Measurements from ENCODE around the gene LONP1.
"Not testable (repeated sequence)": the region's sequence is repeated elsewhere in the genome, so short reads cannot be mapped to it uniquely, and the experiment has no call there.

The LONP1 gene

DNA sequence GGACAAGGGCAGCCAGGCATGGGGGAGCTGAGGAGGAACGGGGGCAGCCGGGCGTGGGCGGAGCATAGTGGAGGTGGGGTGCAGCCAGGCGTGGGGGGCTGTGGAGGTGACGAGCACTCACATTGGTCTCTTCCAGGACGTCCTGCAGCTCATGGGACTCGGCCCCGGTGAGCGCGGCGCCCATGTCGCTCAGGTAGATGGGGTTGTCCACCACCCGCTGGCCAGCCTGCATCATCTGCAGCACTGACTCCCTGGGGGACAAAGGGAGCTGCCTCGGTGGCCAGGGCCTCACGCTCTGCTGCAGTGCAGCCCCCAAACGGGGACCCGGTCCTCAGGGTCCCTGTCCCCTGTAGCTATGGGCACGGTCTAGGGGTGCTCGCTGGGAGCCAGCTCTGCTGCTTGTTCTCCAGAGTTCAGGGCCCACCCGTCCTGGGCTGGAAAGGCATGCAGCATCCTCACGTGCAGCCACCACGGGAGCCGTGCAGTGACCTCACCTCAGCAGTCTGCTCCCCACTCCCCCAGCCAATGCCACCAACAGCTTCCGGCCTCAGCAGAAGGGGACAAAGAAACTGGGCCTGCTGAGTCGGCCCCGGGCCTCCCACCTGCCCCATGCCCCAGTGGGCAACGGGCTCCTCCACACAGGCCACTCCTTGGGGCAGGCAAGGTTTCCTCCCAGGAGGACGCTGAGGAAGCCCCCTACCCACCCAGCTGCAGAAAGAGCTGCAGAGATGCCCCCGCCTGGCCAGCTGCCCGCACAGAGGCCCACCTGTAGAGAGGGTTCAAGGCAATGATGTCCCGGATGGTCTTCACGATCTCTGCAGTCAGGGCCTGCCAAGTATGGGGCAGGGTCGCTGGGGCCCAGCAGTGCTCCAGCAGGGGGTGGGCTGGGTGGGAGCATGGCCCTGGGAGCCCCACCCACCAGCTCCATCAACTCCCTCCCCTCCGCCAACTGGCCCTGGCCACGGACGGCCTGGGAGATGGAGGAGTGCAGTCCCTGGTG lies 12.1 kb downstream of the LONP1 start:
- DNase-seq: no peak

DNA sequence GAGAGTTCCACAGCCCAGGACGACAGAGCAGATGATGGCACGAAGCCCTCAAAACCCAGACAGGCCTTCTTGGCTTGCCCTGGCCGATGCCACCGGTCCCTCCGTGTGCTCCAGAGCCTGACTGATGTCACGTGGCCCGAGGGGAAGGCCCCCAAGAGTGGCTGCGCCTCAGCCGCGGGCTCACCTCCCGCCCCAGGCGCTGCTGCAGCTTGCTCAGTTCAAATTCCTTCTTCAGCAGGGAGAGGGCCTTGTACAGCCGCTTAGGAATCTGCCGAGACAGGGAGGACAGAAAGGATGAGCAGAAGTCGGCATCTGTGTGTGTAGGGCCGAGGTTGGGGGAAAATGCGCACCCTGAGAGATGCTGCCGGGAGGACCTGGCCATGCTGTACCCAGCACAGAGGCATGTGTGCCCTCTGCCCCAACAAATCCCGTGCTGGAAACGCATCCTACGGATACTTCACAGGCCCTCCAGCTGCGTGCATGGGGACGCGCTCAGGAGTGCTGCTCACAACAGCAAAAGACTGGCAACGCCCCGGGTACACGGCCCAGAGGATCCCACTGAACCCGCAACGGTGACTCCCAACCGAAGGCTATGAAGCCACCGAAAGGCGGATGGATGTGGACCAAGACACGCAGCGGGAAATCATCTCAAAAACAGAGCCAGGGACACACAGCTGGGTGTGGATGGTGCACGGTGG lies 12.9 kb downstream of the LONP1 start:
- no peak for DNase-seq

DNA sequence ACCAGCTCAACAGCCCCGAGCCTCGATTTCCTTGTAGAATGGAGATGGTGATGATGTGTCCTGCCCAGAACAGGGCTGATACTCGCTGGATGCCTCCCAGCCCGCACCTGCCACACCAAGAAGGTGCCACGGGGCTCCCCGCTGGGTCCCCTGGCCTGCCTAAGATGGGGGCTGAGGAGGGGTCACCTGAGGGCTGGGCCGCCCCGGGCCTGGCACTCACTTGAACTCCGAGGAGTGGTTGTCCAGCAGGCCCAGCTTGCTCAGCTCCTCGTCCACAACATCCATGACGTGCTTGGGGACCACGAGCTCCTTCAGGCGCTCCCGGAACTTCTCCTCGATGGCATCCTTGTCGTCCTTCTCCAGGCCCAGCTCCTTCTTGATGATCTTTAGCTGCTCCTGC lies 14.4 kb downstream of the LONP1 start:
- DNase-seq: no peak

DNA sequence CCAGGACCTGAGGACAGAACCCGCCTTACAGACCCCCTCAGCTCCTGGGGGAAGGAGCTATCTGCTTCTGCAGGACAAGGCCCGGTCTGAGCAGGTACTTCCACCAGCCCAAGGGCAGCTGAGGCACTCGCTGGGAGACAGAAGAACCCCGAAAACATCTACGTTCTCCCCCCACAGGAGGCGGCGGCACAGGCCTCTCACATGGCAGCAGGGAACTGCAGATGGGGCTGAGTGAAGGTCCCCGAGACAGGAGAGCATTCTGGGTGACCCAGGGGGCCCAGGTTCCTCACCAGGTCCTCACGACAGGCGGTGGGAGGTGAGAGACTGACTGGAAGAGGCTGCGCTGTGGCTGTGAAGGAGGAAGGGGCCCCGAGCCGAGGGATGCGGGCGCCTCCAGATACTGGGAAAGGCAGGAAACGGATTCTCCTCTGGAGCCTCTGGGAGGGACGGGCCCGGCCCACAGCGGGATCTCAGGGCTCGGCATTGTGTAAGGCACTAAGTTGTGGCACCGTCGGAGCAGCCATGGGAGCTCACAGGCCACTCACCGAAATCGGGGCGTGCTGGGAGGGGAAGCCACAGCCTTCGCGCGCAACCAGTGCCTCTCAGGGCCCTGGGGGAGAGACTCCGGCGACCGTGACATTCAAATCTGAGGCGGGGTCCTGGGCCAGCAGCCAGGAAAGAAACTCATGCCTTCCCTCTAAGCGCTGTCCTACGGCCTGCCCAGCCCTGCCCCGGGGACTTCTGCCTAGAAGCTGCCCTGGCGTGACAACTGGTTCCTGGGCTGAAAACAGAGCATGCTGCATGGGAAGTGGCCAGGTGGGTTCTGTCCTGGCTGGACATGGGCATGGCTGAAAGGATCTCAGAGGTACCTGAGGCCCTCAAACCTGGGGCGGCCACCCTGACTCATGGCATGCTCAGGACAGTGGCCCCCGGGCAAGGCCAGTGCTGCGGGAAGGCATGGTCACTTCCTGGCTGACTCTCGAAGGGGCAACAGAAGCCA lies 15.8 kb downstream of the LONP1 start:
- DNase-seq: no peak

DNA sequence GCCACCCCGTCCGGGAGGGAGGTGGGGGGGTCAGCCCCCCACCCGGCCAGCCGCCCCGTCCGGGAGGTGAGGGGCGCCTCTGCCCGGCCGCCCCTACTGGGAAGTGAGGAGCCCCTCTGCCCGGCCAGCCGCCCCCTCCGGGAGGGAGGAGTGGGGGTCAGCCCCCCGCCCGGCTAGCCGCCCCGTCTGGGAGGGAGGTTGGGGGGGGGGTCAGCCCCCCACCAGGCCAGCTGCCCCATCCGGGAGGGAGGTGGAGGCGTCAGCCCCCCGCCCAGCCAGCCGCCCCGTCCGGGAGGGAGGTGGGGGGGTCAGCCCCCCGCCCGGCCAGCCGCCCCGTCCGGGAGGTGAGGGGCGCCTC lies 17.9 kb downstream of the LONP1 start:
- not testable (repeated sequence) for DNase-seq

DNA sequence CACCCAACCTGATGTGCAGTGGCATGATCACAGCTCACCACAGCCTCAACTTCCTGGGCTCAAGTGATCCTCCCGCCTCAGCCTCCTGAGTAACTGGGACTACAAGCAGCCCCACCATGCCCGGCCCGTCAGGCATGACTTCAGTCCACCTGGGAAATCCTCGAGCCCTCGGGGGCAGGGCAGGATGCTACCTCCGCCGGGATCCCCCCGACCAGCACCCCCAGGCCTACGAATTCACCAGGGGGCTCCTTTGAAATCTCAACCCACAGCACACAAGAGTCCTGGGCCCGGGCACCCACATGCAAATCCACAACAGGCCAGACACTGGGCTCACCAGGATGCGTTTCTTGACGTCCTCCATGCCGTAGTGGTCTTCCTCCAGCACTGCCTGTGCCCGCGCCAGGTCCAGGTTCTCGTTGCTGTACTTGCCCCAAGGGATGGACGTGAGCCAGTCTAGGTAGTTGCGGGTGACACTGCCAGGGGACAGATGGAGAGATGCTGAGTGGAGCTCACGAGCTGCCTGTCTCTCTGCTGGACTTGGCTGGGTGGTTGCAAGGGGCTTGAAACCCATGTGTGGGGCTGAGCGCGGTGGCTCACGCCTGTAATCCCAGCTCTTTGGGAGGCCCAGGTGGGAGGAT lies 19.4 kb downstream of the LONP1 start:
- DNase-seq: no peak

DNA sequence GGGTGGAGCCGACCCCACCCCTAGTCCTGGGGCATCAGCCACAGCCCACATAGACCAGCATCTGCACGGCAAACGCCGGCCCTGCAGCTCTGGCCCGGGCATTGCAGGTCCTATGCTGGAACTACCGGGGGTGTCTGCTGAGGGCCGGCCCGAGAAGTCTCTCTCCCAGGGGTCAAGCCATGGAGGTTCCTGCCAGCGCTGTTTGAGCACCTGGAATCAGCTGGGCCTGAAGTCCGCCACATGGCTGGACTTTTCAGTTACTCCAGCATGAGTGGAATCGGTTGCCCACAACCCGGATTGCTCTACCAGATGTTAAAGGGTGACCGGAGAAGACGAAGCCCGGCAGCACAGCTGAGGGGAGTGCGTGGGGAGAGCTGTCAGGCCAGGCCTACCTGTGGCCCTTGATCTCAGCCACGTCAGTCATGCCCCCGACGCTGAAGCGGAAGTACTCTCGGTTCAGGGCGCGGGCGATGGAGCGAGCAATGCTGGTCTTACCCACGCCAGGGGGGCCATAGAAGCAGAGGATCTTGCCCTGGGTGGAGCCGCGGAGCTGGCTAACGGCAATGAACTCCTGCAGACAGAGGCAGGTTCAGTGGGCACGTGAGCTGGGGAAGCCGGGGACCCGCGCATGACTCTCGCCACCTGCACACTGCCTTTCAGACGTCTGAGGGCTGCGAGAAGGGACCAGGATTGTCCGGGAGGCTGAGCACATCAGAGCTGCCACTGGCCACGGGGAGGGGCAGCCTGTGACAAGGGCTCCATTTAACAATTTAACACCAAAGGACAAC lies 21.1 kb downstream of the LONP1 start:
- DNase-seq: no peak

DNA sequence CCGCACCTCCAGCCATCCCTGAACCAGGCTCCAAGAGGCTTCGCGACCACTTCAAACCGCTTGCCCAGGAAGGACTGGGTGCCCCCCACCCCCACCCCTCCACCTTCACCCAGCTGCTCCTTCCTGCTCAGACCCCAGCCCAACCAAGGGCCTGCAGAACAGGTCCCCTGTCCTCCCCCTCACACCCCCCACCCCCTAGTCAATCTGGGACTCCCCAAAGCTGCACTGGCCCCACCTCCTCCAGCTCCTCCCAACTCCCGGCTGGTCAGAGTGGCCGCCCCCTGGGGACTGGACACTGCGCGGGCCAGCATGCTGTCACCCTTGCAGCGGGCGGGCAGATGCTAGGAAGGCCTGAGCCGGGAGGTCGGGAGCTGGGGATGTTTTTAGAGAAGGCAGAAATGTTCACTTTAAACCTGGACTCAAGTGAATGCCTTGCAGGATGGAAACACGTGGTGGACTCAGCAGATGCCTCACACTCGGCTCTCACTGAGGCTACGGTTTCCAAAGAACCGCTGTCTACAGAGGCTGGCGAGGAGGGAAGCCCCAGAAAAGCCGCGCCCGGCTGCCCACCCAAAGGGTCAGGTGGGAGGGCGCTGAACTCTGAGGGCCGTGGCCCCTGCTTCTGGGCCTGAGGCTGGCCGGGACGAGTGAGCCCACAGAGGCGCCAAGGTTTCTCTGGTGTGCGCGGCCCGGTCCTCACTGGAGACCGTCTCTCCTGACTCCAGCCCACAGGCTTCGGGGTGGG lies 21.9 kb downstream of the LONP1 start:
- no peak for DNase-seq

DNA sequence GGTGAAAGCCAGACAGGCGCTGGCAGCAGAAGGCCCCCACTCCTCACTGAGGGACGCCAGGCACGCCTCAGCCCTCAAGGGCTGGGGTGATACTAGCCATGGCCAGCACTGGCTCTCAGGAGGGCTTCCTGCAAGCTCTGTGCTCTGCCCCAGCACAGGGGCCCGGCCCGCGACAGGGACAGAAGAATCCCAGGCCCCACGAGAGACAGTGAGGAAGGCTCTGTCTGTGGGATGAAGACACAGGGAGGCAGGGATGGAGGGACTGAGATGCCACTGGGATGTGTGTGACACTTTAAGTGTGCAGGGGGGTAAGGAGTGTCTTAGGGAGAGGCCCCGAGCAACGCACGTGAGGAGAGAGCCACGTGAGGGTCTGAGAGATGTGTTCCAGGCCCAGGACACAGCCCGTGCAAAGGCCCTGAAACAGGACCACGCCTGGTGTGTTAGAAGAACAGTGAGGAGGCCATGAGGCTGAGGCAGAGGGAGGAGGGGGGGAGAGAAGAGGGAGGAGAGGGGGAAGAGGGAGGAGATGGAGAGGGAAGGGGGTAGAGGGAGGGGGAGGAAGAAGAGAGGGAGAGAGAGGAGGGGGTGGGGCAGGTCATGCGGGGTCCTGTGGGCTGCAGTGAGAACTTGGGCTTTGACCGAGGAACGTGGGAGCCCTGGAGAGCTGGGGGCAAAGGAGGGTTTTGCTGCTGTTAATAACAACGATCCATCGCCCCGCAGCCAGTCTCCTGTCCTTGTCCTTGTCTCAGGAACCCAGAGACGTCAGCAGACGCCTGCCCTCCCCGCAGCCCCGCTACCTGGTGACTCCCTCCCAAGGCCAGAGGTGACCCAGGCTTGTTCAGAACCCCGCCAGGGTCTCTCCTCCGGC lies 22.7 kb downstream of the LONP1 start:
- no peak for DNase-seq

DNA sequence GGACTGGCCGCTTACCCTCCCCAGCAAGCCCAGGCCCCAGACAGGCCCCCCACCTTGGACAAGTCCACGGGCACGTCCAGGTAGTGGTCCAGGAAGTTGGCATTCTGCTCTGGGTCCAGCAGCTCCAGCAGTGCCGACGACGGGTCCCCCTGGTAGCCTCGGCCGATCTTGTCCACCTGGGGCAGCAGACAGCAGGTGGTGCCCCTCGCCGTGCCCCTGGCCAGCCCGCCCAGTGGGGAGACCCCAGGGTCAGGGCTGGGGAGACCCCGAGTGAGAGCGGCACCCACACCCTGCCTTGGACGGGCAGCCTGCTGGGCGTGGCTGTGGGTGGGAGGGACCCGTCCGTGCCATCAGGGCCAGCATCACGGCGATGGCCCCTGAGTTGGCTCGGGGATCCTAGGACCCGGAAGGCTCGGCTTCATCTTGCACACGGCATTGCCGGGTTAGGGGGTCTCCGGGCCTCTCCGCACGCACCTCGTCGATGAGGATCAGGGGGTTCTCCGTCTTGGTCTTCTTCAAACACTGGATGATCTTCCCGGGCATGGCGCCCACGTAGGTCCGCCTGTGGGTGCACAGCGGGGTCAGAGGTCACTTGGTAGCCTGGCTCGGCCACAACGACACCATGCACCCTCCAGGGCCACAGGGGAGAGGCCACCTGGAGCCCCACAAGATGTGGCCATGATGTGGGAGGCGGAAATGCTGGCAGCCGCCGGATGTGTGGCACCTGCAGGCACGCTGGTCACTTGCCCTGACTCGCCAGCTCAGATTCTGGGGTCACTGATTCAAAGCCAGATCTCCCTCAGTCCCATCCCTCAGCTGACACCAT lies 23.5 kb downstream of the LONP1 start:
- no peak for DNase-seq

DNA sequence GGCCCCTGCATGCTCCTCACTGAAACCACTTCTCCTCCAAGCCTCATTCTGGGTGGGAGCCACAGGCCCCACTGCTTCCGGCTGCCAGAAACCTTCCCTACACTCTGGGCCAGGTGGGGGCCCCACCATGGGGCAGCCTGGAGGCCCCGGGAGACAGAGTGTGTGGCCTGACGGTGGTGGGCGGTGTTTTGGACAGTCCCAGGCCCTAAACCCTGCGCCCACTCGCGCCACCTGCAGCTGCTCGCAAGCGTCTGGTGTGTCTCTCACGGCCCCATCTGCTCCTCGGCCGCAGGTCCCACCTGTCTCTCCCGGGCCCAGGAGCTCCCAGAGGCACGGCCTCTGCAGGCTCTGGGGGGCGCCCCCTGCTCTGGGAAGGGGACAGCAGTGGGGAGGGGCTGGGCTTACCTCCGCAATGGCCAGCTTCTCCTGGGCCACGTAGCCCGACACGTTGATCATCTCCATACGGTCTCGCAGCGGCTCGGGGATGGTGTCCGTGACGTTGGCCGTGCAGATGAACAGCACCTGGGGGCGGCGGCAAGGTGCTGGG lies 24.2 kb downstream of the LONP1 start:
- no peak for DNase-seq

DNA sequence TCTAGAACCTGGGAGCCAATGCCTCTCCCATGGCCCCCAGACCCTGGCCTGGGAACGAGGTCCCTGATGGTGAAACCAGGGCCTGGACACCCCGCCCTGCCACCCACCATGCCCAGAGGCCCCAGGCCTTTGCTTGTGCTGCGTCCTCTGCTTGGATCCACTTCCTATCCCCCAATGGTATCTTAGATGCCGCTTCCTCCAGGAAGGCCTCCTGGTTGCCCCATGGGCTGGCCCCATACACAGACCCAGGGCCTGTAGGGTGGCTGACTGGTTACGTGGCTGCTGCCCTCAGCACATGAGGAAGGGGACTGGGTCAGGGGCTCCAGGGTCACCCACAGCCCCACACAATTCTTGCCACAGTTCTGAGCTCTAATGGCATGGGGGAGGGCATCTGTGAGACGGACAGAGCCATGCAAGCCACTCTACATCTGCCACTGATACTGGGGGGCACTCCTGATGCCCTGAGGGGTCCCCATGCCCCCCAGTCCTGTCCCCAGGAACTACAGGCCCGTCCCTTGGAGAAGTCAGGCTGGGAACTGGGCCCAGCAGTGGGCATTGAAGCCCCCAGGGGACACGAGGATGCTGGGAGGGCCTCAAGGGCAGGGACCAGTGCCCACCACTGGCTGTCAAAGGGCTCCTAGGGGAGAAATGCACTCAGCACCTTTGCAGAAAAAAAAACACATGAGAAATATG lies 24.8 kb downstream of the LONP1 start:
- no peak for DNase-seq

DNA sequence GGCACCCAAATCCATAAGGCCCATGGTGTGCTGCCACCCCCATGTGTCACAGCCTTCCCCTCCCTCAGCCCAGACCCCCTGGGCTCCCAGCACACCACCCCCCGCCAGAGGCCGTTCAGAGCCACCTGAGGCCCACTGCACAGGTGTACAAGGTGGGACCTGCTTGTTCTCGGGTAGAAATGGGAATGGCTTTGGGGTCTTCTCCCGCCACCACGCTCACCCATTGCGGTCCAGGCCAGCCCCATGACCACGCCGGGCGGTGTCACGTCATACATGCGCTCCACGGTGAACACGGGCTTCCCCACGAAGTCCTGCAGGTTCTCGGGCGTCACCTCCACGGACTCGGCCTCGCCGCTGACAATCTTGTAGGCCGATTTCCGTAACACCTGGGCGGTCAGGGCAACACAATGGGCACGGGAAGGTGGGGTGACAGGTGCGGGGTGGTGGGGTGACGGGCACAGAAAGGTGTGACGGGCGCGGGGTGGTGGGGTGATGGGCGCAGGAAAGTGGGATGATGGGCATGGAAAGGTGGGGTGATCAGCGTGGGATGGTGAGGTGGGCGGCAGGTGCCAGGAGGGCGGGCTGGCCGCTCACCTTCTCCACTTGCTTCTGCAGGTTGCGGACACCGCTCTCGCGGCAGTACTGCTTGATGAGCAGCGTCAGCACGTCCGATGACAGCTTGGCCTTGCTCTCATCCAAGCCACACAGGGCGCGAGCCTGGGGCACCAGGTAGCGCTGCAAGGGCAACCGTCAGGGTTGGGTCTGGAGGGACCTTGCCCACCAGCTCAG lies 25.6 kb downstream of the LONP1 start:
- peak; percentile 44 for DNase-seq

DNA sequence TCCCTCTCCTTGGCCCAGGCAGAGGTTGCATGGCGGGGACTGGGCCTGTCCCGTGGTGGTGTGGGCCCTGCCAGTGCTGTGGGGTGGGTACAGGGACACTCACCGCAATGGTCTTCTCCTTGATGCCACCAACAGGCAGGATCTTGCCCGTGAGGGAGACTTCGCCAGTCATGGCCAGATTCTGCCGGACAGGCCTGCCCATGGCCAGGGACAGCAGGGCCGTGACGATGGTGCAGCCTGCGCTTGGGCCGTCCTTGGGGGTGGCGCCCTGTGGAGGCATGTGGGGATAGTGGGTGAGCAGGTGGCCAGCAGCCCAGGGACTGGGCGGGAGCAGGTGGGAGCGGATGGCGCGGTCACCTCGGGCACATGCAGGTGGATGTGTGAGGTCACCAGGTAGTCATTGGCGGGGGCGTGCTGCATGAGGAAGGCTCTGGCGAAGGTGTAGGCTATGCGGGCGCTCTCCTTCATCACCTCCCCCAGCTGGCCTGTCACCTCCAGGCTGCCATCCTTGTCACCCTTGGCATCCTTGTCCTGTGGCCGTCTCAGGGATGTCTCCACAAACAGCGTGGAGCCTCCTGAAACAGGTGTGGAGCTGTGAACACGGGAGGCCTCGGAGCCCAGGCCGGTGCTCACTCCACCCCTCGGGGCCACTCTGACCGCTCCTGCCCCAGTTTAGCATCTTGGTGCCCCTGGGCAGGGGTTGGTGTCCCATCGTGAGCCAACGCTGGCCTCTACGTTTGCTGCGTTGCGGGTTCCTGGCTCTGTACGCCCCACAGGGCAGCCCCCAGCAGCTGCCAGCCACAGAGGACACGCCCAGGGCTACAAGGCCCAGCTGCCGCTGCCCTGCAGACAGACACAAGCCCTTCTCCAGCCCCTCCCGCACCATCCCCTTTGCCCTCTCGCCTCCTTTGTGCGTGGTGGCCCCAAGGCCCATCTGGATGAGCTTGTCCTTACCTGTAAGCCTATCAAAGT lies 26.5 kb downstream of the LONP1 start:
- DNase-seq: peak; percentile 45

DNA sequence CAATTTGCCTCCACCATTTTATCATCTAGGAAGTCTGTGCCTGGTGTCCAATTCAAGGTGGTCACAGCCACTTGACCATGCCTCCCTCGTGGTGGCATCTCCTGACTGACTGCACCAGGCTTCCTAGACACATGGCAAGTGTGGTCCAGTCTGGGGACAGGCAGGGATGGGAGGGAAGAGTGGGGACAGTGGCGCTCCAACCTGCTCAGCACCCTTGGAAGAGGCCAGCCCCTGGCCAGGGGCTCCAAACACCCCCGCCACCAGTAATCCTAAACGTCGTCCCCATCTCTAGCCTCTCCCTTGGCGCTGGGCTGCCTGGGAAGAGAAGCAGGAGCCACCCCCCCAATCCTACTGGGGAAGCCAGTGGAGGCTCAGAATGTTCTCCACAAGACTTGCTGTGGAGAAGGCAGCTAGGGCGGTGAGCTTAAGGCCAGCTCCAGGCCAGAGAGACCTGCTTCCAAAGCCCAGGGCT lies 27.2 kb downstream of the LONP1 start:
- peak; percentile 36 for DNase-seq

All from stimulated activated CD8-positive, alpha-beta memory T cell treated with anti-CD3 and anti-CD28 coated beads, Interleukin-4, amount 100 ng/mL, for 48 hours (primary cell).